ENCODE results near the gene BRIP1. TPM values are rescaled to one million over a fixed set of nuclear protein-coding genes. Genes with fewer than 3 reads are reported as not detected.
A peak's percentile ranks its signal among the peaks of the same experiment; 100 is the strongest.

Gene BRIP1
- polyA plus RNA-seq, 1 donor, result 6.4 TPM

- H3K9me3 ChIP-seq (ENCODE audit: control insufficient read depth, low read depth, low read length), result no peaks in the 10 kb centered on the region
- H3K36me3 ChIP-seq (ENCODE audit: control insufficient read depth, insufficient read depth, low read length), result peaks cover 4% of the 10 kb centered on the region
- DNase-seq, result no peak
- H3K27ac ChIP-seq (ENCODE audit: low read length), result no peak overlapping the region
- H3K4me3 ChIP-seq (ENCODE audit: low read length), result no peak overlapping the region
- H3K27me3 ChIP-seq (ENCODE audit: control insufficient read depth, insufficient read depth, low read length), result no peaks in the 10 kb centered on the region
- no CpG with 5 or more reads among the region's 1 CpG for WGBS (ENCODE audit: insufficient coverage, low lambda C conversion rate)
- H3K4me1 ChIP-seq (ENCODE audit: control insufficient read depth, insufficient read depth, low read length), result no peaks in the 10 kb centered on the region
Observed at GRCh38 chr17:61709567-61709966, 153.8 kb downstream of the BRIP1 start.

- DNase-seq, result no peak
- H3K9me3 ChIP-seq (ENCODE audit: control insufficient read depth, low read depth, low read length), result peaks cover 8% of the 10 kb centered on the region
- H3K36me3 ChIP-seq (ENCODE audit: control insufficient read depth, insufficient read depth, low read length), result peaks cover 4% of the 10 kb centered on the region
- H3K27me3 ChIP-seq (ENCODE audit: control insufficient read depth, insufficient read depth, low read length), result no peaks in the 10 kb centered on the region
- H3K4me1 ChIP-seq (ENCODE audit: control insufficient read depth, insufficient read depth, low read length), result no peaks in the 10 kb centered on the region
- WGBS (ENCODE audit: insufficient coverage, low lambda C conversion rate), result no CpG with 5 or more reads among the region's 3 CpGs
- H3K4me3 ChIP-seq (ENCODE audit: low read length), result no peak overlapping the region
- no peak overlapping the region for H3K27ac ChIP-seq (ENCODE audit: low read length)
Observed at GRCh38 chr17:61704935-61705449, 158.3 kb downstream of the BRIP1 start.

- WGBS (ENCODE audit: insufficient coverage, low lambda C conversion rate), result no CpG with 5 or more reads among the region's 3 CpGs
- Histone ChIP-seq H3K4me3 (ENCODE audit: low read length) (no peak overlapping the region), H3K27ac (ENCODE audit: low read length) (no peak overlapping the region), H3K4me1 (ENCODE audit: control insufficient read depth, insufficient read depth, low read length) (no peaks in the 10 kb centered on the region), H3K27me3 (ENCODE audit: control insufficient read depth, insufficient read depth, low read length) (no peaks in the 10 kb centered on the region), H3K36me3 (ENCODE audit: control insufficient read depth, insufficient read depth, low read length) (no peaks in the 10 kb centered on the region), H3K9me3 (ENCODE audit: control insufficient read depth, low read depth, low read length) (peaks cover 12% of the 10 kb centered on the region)
- no peak for DNase-seq
Observed at GRCh38 chr17:61702450-61702849, 160.9 kb downstream of the BRIP1 start.

- H3K9me3 ChIP-seq (ENCODE audit: control insufficient read depth, low read depth, low read length), result peaks cover 12% of the 10 kb centered on the region
Observed at GRCh38 chr17:61701978-61702377, 161.3 kb downstream of the BRIP1 start.

GRCh38 chr17:61701334-61701733 lies 162.0 kb downstream of the BRIP1 start:
- WGBS (ENCODE audit: insufficient coverage, low lambda C conversion rate), result no CpG with 5 or more reads among the region's 1 CpG
- Histone ChIP-seq H3K4me1 (ENCODE audit: control insufficient read depth, insufficient read depth, low read length) (no peaks in the 10 kb centered on the region), H3K27ac (ENCODE audit: low read length) (no peak overlapping the region), H3K4me3 (ENCODE audit: low read length) (no peak overlapping the region), H3K9me3 (ENCODE audit: control insufficient read depth, low read depth, low read length) (peaks cover 12% of the 10 kb centered on the region), H3K36me3 (ENCODE audit: control insufficient read depth, insufficient read depth, low read length) (no peaks in the 10 kb centered on the region), H3K27me3 (ENCODE audit: control insufficient read depth, insufficient read depth, low read length) (no peaks in the 10 kb centered on the region)
- DNase-seq, result no peak

More at GRCh38 chr17:61701978-61702377, 161.3 kb downstream of the BRIP1 start:
- Histone ChIP-seq H3K27me3 (ENCODE audit: control insufficient read depth, insufficient read depth, low read length) (no peaks in the 10 kb centered on the region), H3K4me3 (ENCODE audit: low read length) (no peak overlapping the region), H3K4me1 (ENCODE audit: control insufficient read depth, insufficient read depth, low read length) (no peaks in the 10 kb centered on the region), H3K36me3 (ENCODE audit: control insufficient read depth, insufficient read depth, low read length) (no peaks in the 10 kb centered on the region), H3K27ac (ENCODE audit: low read length) (no peak overlapping the region)
- no CpG with 5 or more reads among the region's 1 CpG for WGBS (ENCODE audit: insufficient coverage, low lambda C conversion rate)
- DNase-seq, result no peak

- Histone ChIP-seq H3K4me1 (ENCODE audit: control insufficient read depth, insufficient read depth, low read length) (no peaks in the 10 kb centered on the region), H3K27ac (ENCODE audit: low read length) (no peak overlapping the region), H3K27me3 (ENCODE audit: control insufficient read depth, insufficient read depth, low read length) (no peaks in the 10 kb centered on the region), H3K36me3 (ENCODE audit: control insufficient read depth, insufficient read depth, low read length) (no peaks in the 10 kb centered on the region), H3K4me3 (ENCODE audit: low read length) (no peak overlapping the region), H3K9me3 (ENCODE audit: control insufficient read depth, low read depth, low read length) (peaks cover 12% of the 10 kb centered on the region)
- DNase-seq, result peak in 1 of 2 donors; percentile 5
- 98% methylated on average over 5 of the region's 5 CpGs for WGBS (ENCODE audit: insufficient coverage, low lambda C conversion rate)
Observed at GRCh38 chr17:61700252-61700651, 163.1 kb downstream of the BRIP1 start.

- Histone ChIP-seq H3K4me1 (ENCODE audit: control insufficient read depth, insufficient read depth, low read length) (no peaks in the 10 kb centered on the region), H3K27me3 (ENCODE audit: control insufficient read depth, insufficient read depth, low read length) (no peaks in the 10 kb centered on the region), H3K9me3 (ENCODE audit: control insufficient read depth, low read depth, low read length) (peaks cover 12% of the 10 kb centered on the region), H3K4me3 (ENCODE audit: low read length) (no peak overlapping the region), H3K27ac (ENCODE audit: low read length) (no peak overlapping the region), H3K36me3 (ENCODE audit: control insufficient read depth, insufficient read depth, low read length) (no peaks in the 10 kb centered on the region)
- DNase-seq, result no peak
- WGBS (ENCODE audit: insufficient coverage, low lambda C conversion rate), result no CpG with 5 or more reads among the region's 2 CpGs
Observed at GRCh38 chr17:61699694-61700093, 163.6 kb downstream of the BRIP1 start.

- Histone ChIP-seq H3K36me3 (ENCODE audit: control insufficient read depth, insufficient read depth, low read length) (no peaks in the 10 kb centered on the region), H3K27me3 (ENCODE audit: control insufficient read depth, insufficient read depth, low read length) (no peaks in the 10 kb centered on the region), H3K4me1 (ENCODE audit: control insufficient read depth, insufficient read depth, low read length) (no peaks in the 10 kb centered on the region), H3K9me3 (ENCODE audit: control insufficient read depth, low read depth, low read length) (peaks cover 12% of the 10 kb centered on the region), H3K4me3 (ENCODE audit: low read length) (no peak overlapping the region), H3K27ac (ENCODE audit: low read length) (no peak overlapping the region)
- DNase-seq, result no peak
- WGBS (ENCODE audit: insufficient coverage, low lambda C conversion rate), result 100% methylated on average over 1 of the region's 1 CpG
Observed at GRCh38 chr17:61699032-61699431, 164.3 kb downstream of the BRIP1 start.

GRCh38 chr17:61698244-61698643 lies 165.1 kb downstream of the BRIP1 start:
- Histone ChIP-seq H3K9me3 (ENCODE audit: control insufficient read depth, low read depth, low read length) (peaks cover 9% of the 10 kb centered on the region), H3K27ac (ENCODE audit: low read length) (no peak overlapping the region), H3K4me3 (ENCODE audit: low read length) (no peak overlapping the region), H3K4me1 (ENCODE audit: control insufficient read depth, insufficient read depth, low read length) (no peaks in the 10 kb centered on the region), H3K36me3 (ENCODE audit: control insufficient read depth, insufficient read depth, low read length) (no peaks in the 10 kb centered on the region), H3K27me3 (ENCODE audit: control insufficient read depth, insufficient read depth, low read length) (no peaks in the 10 kb centered on the region)
- WGBS (ENCODE audit: insufficient coverage, low lambda C conversion rate), result no CpG with 5 or more reads among the region's 2 CpGs
- DNase-seq, result no peak

GRCh38 chr17:61695779-61696337 lies 167.5 kb downstream of the BRIP1 start:
- 90% methylated on average over 1 of the region's 2 CpGs for WGBS (ENCODE audit: insufficient coverage, low lambda C conversion rate)
- Histone ChIP-seq H3K4me1 (ENCODE audit: control insufficient read depth, insufficient read depth, low read length) (no peaks in the 10 kb centered on the region), H3K27me3 (ENCODE audit: control insufficient read depth, insufficient read depth, low read length) (no peaks in the 10 kb centered on the region), H3K4me3 (ENCODE audit: low read length) (no peak overlapping the region), H3K27ac (ENCODE audit: low read length) (no peak overlapping the region), H3K9me3 (ENCODE audit: control insufficient read depth, low read depth, low read length) (peaks cover 4% of the 10 kb centered on the region), H3K36me3 (ENCODE audit: control insufficient read depth, insufficient read depth, low read length) (no peaks in the 10 kb centered on the region)
- no peak for DNase-seq

GRCh38 chr17:61694095-61694494 lies 169.2 kb downstream of the BRIP1 start:
- no peaks in the 10 kb centered on the region for H3K36me3 ChIP-seq (ENCODE audit: control insufficient read depth, insufficient read depth, low read length)
- no CpG with 5 or more reads among the region's 1 CpG for WGBS (ENCODE audit: insufficient coverage, low lambda C conversion rate)
- H3K27ac ChIP-seq (ENCODE audit: low read length), result no peak overlapping the region
- no peaks in the 10 kb centered on the region for H3K27me3 ChIP-seq (ENCODE audit: control insufficient read depth, insufficient read depth, low read length)
- no peaks in the 10 kb centered on the region for H3K4me1 ChIP-seq (ENCODE audit: control insufficient read depth, insufficient read depth, low read length)
- peaks cover 2% of the 10 kb centered on the region for H3K9me3 ChIP-seq (ENCODE audit: control insufficient read depth, low read depth, low read length)
- DNase-seq, result no peak
- no peak overlapping the region for H3K4me3 ChIP-seq (ENCODE audit: low read length)

All from large intestine (tissue), 3 donors.